HG03432 (cell line): ENCODE data around the gene UPK3B.
"Not testable (repeated sequence)": the region's sequence is repeated elsewhere in the genome, so short reads cannot be mapped to it uniquely, and the experiment has no call there.

ENCODE experiments used
- ATAC-seq: cut with Tn5 transposase; IDR thresholded peaks from one replicate; pipeline ENCODE4 v1.9.1; 2021; ENCODE audit warnings: mild to moderate bottlenecking, moderate library complexity; ENCODE audit not compliant: unreplicated experiment

UPK3B gene

GRCh38 chr7:76509931-76510877 is at the start of gene UPK3B:
Gene UPK3B (plus strand): TSS chr7:76510552. CDS start chr7:76510653, 101 bp downstream.
- ATAC-seq: no peak

- ATAC-seq: not testable (repeated sequence)
Observed at GRCh38 chr7:76460767-76461166, 49.6 kb upstream of the UPK3B start.

- peak; percentile 97 for ATAC-seq
Observed at GRCh38 chr7:76461464-76462101, 48.8 kb upstream of the UPK3B start, which contains the start of gene DTX2. Gene DTX2 (plus strand): TSS chr7:76461709. CDS start chr7:76480510, 18,801 bp downstream.

GRCh38 chr7:76462271-76462882 is 48.0 kb upstream of the UPK3B start:
- ATAC-seq: not testable (repeated sequence)

- not testable (repeated sequence) for ATAC-seq
Observed at GRCh38 chr7:76464959-76465358, 45.4 kb upstream of the UPK3B start.

GRCh38 chr7:76465950-76466349 is 44.4 kb upstream of the UPK3B start:
- not testable (repeated sequence) for ATAC-seq

- ATAC-seq: peak; percentile 48
Observed at GRCh38 chr7:76467743-76468404, 42.5 kb upstream of the UPK3B start.

- ATAC-seq: not testable (repeated sequence)
Observed at GRCh38 chr7:76471556-76472221, 38.7 kb upstream of the UPK3B start.

GRCh38 chr7:76473097-76473496 is 37.3 kb upstream of the UPK3B start:
- not testable (repeated sequence) for ATAC-seq

- ATAC-seq: not testable (repeated sequence)
Observed at GRCh38 chr7:76476280-76476679, 34.1 kb upstream of the UPK3B start.

- not testable (repeated sequence) for ATAC-seq
Observed at GRCh38 chr7:76476742-76477474, 33.4 kb upstream of the UPK3B start.

- not testable (repeated sequence) for ATAC-seq
Observed at GRCh38 chr7:76479628-76480027, 30.7 kb upstream of the UPK3B start.

- not testable (repeated sequence) for ATAC-seq
Observed at GRCh38 chr7:76480403-76481253, 29.7 kb upstream of the UPK3B start.

- not testable (repeated sequence) for ATAC-seq
Observed at GRCh38 chr7:76482660-76483059, 27.7 kb upstream of the UPK3B start.

GRCh38 chr7:76483081-76483480 is 27.3 kb upstream of the UPK3B start:
- ATAC-seq: not testable (repeated sequence)

GRCh38 chr7:76484456-76484855 is 25.9 kb upstream of the UPK3B start:
- ATAC-seq: not testable (repeated sequence)

GRCh38 chr7:76485822-76486610 is 24.3 kb upstream of the UPK3B start:
- ATAC-seq: peak; percentile 16

GRCh38 chr7:76486618-76487017 is 23.7 kb upstream of the UPK3B start:
- ATAC-seq: peak; percentile 98
